SK-N-SH treated with all-trans-retinoic acid at 6 μM for 48 hours (cell line): ENCODE data around the gene PRKCZ.

Source experiments
- ATAC-seq: fragments of 200-7000 bp; cut with Tn5 transposase; 3 replicates; pipeline ENCODE4 v1.9.1; 2020; ENCODE audit warnings: mild to moderate bottlenecking, moderate library complexity
- ARNTL ChIP-seq: fragments of 450-650 bp; formaldehyde crosslinking; IDR thresholded peaks from 2 replicates; pipeline ENCODE4 v1.5.0; 2020; ENCODE audit warnings: low read depth, mild to moderate bottlenecking, moderate library complexity, borderline replicate concordance
- CSRNP3 ChIP-seq: fragments of 250-450 bp; sonication (Bioruptor Pico); IDR thresholded peaks from 2 replicates; pipeline ENCODE4 v1.5.1; 2021; ENCODE audit warnings: mild to moderate bottlenecking, moderate library complexity
- ESRRG ChIP-seq: fragments of 250-450 bp; sonication (Bioruptor Pico); IDR thresholded peaks from 2 replicates; pipeline ENCODE4 v1.6.1; 2021; ENCODE audit warnings: mild to moderate bottlenecking
- GLIS3 ChIP-seq: fragments of 250-450 bp; sonication (Bioruptor Pico); IDR thresholded peaks from 2 replicates; pipeline ENCODE4 v1.5.0; 2020; ENCODE audit warnings: mild to moderate bottlenecking, moderate library complexity
- OSR1 ChIP-seq: fragments of 250-450 bp; sonication (Bioruptor Pico); IDR thresholded peaks from 2 replicates; pipeline ENCODE4 v1.8.0; 2022; ENCODE audit warnings: moderate library complexity, mild to moderate bottlenecking, inconsistent platforms
- POU6F1 ChIP-seq: fragments of 250-450 bp; sonication (Bioruptor Pico); IDR thresholded peaks from 2 replicates; pipeline ENCODE4 v1.8.0; 2021; ENCODE audit warnings: low read depth, mild to moderate bottlenecking, moderate library complexity, borderline replicate concordance
- PPARA ChIP-seq: fragments of 250-450 bp; sonication (Bioruptor Pico); IDR thresholded peaks from 2 replicates; pipeline ENCODE4 v1.5.0; 2020; ENCODE audit warnings: mild to moderate bottlenecking, borderline replicate concordance
- RARB ChIP-seq: fragments of 250-450 bp; sonication (Bioruptor Pico); IDR thresholded peaks from 2 replicates; pipeline ENCODE4 v1.8.0; 2021; ENCODE audit warnings: mild to moderate bottlenecking, moderate library complexity
- SNAI2 ChIP-seq: fragments of 250-450 bp; sonication (Bioruptor Pico); IDR thresholded peaks from 2 replicates; pipeline ENCODE4 v1.5.0; 2020; ENCODE audit warnings: mild to moderate bottlenecking, moderate library complexity
- TOX ChIP-seq: fragments of 250-450 bp; sonication (Bioruptor Pico); IDR thresholded peaks from 2 replicates; pipeline ENCODE4 v1.8.0; 2021; ENCODE audit warnings: mild to moderate bottlenecking, moderate library complexity, borderline replicate concordance
- TSHZ2 ChIP-seq: fragments of 250-450 bp; sonication (Bioruptor Pico); IDR thresholded peaks from 2 replicates; pipeline ENCODE4 v1.5.0; 2020; ENCODE audit warnings: mild to moderate bottlenecking, moderate library complexity
- ZC3H10 ChIP-seq: fragments of 250-450 bp; sonication (Bioruptor Pico); IDR thresholded peaks from 2 replicates; pipeline ENCODE4 v1.5.1; 2021; ENCODE audit warnings: mild to moderate bottlenecking, moderate library complexity
- ZFP3 ChIP-seq: fragments of 250-450 bp; sonication (Bioruptor Pico); IDR thresholded peaks from 2 replicates; pipeline ENCODE4 v1.5.0; 2020; ENCODE audit warnings: mild to moderate bottlenecking, moderate library complexity
- ZNF70 ChIP-seq: fragments of 450-650 bp; formaldehyde crosslinking; IDR thresholded peaks from 2 replicates; pipeline ENCODE4 v1.5.0; 2020; ENCODE audit warnings: mild to moderate bottlenecking, moderate library complexity
- TF ChIP-seq, protein P1 (sequence below): fragments of 250-450 bp; sonication (Bioruptor Pico); IDR thresholded peaks from 2 replicates; pipeline ENCODE4 v1.5.1; 2020; ENCODE audit warnings: low read depth, mild to moderate bottlenecking, moderate library complexity
- TF ChIP-seq, protein P2 (sequence below): fragments of 250-450 bp; sonication (Bioruptor Pico); IDR thresholded peaks from 2 replicates; pipeline ENCODE4 v1.8.0; 2020; ENCODE audit warnings: mild to moderate bottlenecking, moderate library complexity, borderline replicate concordance

The PRKCZ gene

GRCh38 chr1:2228694-2229036, 178.5 kb downstream of the PRKCZ start:
- ATAC-seq: no peak
- no peak for TF ChIP-seq GLIS3 (CRISPR knock-in tag)
- TF ChIP-seq, protein P1, sequence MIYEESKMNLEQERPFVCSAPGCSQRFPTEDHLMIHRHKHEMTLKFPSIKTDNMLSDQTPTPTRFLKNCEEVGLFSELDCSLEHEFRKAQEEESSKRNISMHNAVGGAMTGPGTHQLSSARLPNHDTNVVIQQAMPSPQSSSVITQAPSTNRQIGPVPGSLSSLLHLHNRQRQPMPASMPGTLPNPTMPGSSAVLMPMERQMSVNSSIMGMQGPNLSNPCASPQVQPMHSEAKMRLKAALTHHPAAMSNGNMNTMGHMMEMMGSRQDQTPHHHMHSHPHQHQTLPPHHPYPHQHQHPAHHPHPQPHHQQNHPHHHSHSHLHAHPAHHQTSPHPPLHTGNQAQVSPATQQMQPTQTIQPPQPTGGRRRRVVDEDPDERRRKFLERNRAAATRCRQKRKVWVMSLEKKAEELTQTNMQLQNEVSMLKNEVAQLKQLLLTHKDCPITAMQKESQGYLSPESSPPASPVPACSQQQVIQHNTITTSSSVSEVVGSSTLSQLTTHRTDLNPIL (CRISPR knock-in tag): no peak
- TF ChIP-seq, protein P2, sequence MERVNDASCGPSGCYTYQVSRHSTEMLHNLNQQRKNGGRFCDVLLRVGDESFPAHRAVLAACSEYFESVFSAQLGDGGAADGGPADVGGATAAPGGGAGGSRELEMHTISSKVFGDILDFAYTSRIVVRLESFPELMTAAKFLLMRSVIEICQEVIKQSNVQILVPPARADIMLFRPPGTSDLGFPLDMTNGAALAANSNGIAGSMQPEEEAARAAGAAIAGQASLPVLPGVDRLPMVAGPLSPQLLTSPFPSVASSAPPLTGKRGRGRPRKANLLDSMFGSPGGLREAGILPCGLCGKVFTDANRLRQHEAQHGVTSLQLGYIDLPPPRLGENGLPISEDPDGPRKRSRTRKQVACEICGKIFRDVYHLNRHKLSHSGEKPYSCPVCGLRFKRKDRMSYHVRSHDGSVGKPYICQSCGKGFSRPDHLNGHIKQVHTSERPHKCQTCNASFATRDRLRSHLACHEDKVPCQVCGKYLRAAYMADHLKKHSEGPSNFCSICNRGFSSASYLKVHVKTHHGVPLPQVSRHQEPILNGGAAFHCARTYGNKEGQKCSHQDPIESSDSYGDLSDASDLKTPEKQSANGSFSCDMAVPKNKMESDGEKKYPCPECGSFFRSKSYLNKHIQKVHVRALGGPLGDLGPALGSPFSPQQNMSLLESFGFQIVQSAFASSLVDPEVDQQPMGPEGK: no peak
- no peak for TF ChIP-seq SNAI2 (CRISPR knock-in tag)
- TF ChIP-seq TSHZ2 (CRISPR knock-in tag): no peak
- TF ChIP-seq ESRRG (CRISPR knock-in tag): no peak
- no peak for TF ChIP-seq ZC3H10
- no peak for TF ChIP-seq OSR1
- no peak for TF ChIP-seq TOX
- no peak for TF ChIP-seq PPARA (CRISPR knock-in tag)
- TF ChIP-seq CSRNP3 (CRISPR knock-in tag): no peak
- TF ChIP-seq RARB (CRISPR knock-in tag): no peak
- no peak for TF ChIP-seq ZNF70 (CRISPR knock-in tag)
- TF ChIP-seq POU6F1 (CRISPR knock-in tag): no peak
- TF ChIP-seq, all 23 proteins: peak for 0

DNA sequence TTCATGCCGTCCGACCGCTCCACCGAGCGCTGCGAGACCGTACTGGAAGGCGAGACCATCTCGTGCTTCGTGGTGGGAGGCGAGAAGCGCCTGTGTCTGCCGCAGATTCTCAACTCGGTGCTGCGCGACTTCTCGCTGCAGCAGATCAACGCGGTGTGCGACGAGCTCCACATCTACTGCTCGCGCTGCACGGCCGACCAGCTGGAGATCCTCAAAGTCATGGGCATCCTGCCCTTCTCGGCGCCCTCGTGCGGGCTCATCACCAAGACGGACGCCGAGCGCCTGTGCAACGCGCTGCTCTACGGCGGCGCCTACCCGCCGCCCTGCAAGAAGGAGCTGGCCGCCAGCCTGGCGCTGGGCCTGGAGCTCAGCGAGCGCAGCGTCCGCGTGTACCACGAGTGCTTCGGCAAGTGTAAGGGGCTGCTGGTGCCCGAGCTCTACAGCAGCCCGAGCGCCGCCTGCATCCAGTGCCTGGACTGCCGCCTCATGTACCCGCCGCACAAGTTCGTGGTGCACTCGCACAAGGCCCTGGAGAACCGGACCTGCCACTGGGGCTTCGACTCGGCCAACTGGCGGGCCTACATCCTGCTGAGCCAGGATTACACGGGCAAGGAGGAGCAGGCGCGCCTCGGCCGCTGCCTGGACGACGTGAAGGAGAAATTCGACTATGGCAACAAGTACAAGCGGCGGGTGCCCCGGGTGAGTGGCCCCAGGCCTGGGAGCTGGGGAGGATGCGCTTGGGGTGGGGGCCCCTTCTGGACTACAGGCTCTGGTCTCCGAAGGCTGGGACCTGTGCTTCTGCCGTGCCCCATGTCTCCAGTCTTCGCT, 179.0 kb downstream of the PRKCZ start:
- ATAC-seq: peak; percentile 24
- no peak for TF ChIP-seq ZFP3 (CRISPR knock-in tag)
- no peak for TF ChIP-seq ZC3H10
- TF ChIP-seq ZNF70 (CRISPR knock-in tag): no peak
- no peak for TF ChIP-seq SNAI2 (CRISPR knock-in tag)
- TF ChIP-seq OSR1: no peak
- TF ChIP-seq POU6F1 (CRISPR knock-in tag): no peak
- TF ChIP-seq ESRRG (CRISPR knock-in tag): no peak
- TF ChIP-seq, all 23 proteins: peak for 0

DNA sequence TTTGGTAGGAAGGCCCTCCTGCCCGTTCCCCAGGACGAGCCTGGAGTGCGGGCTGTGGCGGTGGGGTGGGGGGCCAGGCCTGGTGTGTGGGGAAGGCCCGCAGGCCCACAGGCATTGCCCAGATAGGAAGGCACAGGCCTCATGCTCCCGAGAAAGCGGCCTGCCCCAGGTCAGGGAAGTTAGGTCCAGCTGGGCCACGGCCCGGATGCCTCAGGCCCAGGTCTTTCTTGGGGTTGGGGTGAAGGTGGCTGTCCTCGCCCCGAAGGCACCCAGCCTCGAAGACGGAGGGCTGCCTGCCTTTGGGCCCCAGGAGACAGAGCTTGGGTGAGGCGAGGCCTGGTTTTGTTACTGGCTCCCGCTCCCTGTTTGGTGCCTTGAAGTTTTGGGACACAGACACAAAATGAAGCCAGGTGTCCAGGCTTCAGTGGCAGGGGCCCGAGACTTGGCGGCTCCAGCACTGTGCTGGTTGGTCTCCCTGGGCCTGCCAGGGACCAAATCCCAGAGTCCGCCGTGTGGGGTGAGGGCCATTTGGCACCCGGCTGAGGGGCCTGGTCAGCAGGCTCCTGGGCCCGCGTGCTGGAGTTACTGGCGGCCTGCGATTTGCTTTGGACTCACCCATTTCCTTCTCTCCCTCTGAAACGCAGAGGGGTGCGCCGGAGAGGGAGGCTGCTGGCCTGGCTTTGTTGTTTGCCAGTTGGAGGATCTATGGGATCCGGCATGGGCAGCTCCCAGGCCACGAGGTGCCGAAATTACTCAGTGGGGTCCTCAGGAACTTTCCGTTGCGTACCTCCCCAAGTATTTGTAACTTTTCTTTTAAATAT, 179.9 kb downstream of the PRKCZ start:
- TF ChIP-seq, protein P1 (CRISPR knock-in tag): no peak
- TF ChIP-seq ZC3H10 (no peak), PPARA (CRISPR knock-in tag) (no peak), ARNTL (CRISPR knock-in tag) (no peak)
- ATAC-seq: peak; percentile 13
